ENCODE data around the gene TUBGCP2.
"Not testable (repeated sequence)": the region's sequence is repeated elsewhere in the genome, so short reads cannot be mapped to it uniquely, and the experiment has no call there.

Gene TUBGCP2

DNA sequence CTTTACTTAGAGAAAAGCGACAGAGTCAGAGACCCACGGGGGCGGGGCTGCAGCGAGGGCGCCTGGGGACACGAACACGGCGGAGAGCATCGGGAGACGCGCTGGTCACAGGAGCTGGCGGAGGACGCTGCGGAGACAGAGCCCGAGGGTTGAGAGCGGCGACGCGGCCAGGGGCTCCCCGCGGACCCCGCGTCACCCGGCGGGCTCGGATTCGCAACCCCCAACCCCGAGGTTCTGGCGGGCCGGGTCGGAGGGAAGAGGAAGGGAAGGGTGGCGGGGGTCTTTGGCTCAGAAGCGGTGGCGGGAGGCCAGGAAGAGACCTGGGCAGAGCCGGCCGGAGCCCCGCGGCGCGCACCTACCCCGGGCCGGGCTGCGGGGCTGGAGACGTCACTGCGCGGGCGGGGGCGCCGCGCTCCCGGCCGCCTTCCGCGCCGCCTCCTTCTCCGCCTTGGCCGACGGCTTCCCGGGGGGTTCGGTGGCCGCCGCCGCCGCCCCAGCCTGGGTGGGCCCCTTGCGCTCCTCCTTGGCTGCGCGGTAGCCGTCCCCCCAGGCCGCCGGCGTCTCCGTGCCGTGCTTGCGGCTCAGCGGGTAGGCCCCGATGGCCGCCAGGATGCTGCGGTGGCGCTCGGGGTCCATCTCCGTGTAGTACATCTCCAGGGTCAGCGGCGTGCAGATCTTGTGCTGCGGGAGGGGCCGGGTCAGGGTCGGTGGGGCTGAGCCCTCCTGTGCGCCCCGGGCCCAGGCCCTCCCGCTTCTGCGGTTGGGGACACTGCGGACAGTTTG, 17.0 kb upstream of the TUBGCP2 start:
- no peak for DNase-seq (ENCODE audit: low read depth in 2 of 2)

DNA sequence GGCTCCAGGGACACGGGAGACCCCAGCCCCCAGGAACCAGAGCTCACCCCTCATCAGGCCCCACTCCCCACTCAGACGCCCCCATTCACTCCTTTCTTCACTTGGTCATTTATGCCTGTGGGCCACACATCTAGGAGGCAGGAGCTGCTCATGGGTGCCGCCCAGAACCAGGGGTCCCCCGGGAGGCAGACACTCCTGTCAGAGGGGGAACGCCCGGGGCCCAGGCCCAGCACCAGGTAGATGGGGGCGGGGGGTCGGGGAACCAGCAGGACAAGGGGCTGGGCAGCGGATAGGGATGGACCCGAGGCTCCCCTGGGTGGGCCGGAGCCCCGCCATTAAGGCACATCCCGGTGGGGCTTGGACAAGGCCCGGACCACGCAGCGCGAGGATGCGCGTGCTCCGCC, 16.2 kb upstream of the TUBGCP2 start:
- DNase-seq (ENCODE audit: low read depth in 2 of 2), result no peak

GRCh38 chr10:133324198-133324792, 15.6 kb upstream of the TUBGCP2 start:
- peak in 1 of 2 donors; percentile 19 for DNase-seq (ENCODE audit: low read depth in 2 of 2)

DNA sequence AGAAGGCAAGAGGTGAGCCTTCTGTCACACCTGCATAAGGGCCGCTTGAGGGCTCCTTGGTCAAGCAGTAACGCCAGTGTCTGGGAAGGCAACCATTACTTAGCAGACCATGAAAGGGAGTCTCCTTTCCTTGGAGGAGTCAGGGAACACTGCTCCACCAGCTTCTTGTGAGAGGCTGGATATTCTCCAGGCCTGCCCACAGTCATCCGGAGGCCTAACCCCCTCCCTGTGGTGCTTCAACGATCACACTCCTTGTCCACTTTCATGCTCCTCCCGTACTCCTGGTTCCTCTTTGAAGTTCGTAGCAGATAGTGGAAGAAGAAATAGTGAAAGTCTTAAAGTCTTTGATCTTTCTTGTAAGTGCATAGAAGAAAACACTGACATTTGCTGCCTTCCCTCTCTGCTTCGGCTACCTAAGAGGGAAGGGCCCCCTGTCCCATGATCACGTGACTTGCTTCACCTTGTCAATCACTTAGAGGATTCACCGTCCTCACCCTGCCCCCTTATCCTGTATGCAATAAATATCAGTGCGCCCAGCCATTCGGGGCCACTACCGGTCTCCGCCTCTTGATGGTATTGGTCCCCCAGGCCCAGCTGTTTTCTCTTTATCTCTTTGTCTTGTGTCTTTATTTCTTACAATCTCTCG, 13.5 kb upstream of the TUBGCP2 start:
- not testable (repeated sequence) for DNase-seq (ENCODE audit: low read depth in 2 of 2)

DNA sequence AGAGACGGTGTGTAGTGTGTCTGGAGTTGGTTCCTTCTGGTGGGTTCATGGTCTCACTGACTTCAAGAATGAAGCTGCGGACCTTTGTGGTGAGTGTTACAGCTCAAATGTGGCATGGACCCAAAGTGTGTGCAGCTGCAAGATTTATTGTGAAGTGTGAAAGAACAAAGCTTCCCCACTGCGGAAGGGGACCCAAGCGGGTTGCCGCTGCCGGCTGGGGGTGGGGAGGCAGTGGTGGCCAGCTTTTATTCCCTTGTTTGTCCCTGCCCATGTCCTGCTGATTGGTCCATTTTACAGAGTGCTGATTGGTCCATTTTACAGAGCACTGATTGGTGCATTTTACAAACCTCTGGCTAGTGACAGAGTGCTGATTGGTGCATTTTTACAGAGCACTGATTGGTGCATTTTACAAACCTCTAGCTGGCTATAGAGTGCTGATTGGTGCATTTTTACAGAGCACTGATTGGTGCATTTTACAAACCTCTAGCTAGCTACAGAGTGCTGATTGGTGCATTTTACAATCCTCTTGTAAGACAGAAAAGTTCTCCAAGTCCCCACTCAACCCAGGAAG, 12.3 kb upstream of the TUBGCP2 start:
- DNase-seq (ENCODE audit: low read depth in 2 of 2), result not testable (repeated sequence)

DNA sequence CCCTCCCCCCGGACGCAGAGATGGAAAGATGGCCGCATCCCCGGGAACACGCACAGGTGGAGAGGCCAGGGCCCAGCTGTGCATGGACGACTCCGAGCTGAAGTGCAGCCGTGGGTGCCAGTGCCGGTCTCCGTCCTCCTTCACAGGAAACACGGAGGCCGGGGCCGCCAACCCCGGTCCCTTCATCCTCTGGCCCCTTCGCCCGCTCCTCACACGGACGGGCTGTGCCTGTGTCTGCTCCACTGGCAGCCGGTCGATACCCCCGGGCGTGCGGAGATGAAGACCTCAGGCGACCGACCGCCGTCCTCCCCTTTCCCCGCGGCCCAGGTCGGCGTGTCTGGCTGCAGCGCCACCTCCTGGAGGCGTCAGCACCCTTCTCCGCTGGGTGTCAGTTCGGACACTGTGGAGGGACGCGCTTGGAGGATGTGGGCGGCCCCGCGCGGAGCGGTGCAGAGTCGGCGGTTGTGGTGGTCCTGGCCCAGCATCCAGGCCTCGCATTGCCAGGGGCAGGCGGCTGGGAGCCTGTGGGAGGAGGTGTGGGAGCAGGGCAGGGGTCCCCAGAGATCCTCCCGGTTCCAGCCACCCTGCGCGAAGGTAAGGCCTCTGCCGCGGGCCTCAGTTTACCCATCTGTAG, 9.9 kb upstream of the TUBGCP2 start:
- peak; percentile 37 to 39 for DNase-seq (ENCODE audit: low read depth in 2 of 2)

GRCh38 chr10:133316732-133317131, 8.1 kb upstream of the TUBGCP2 start:
- DNase-seq (ENCODE audit: low read depth in 2 of 2), result no peak

DNA sequence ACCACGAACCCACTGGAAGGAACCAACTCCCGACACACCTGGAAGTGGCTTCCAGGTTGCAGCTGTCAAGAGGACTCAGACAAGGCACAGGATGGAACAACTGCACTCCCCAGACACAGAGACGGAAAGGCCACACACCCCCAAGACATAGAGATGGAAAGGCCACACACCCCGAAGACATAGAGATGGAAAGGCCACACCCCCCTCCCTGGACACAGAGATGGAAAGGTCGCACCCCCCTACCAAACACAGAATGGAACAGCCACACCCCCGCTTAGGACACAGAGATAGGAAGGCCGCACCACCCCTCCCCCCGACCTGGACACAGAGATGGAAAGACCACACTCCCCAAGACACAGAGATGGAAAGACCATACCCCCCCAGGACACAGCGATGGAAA, 7.6 kb upstream of the TUBGCP2 start:
- DNase-seq (ENCODE audit: low read depth in 2 of 2), result no peak

DNA sequence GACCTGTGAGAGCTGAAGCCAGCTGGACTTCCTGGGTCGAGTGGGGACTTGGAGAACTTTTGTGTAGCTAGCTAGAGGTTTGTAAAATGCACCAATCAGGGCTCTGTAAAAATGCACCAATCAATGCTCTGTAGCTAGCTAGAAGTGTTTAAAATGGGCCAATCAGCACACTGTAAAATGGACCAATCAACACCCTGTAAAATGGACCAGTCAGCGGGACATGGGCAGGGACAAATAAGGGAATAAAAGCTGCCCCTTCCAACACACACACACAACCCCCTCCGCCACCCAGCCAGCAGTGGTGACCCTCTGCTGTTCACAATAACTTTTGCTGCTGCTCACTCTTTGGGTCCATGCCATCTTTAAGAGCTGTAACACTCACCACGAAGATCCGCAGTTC, 7.2 kb upstream of the TUBGCP2 start:
- DNase-seq (ENCODE audit: low read depth in 2 of 2), result no peak

DNA sequence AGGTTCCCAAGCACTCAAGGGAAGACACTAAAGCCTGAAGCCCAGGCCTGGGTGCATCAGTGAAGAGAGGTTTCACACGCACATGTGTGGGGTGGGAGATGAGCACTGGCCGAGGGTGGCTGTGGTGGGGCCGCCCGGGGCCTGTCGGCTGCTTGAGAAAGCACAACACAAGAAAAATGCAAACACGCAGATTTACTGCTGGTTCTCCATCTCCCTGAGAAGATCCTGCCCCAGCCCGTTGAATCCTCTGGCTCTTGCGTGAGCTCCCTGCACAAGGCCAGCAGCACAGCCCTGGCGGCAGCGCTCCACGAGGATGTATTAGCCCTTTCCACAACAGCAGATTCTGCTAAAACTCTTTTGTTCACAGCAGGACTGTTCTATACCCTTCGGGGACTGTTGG, 6.2 kb upstream of the TUBGCP2 start:
- DNase-seq (ENCODE audit: low read depth in 2 of 2), result no peak

GRCh38 chr10:133313192-133313591, 4.5 kb upstream of the TUBGCP2 start:
- DNase-seq (ENCODE audit: low read depth in 2 of 2), result no peak

DNA sequence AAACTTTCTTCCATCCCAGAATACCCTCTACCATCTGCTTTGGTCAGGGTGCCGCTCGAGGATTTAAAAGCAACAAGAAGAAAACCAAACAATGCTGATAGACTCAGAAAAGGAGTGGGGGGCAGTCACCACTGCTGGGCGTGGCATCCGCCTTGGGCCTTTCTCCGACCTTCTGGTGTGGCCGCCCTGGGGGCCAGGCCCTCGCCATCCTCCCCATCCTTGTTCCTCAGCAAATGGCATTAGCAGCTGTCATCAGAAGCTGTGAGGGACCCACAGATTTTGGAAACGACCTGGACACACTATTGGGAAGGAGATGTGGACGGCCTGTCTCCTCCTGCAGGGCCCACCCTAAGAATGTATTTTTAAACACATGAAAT, 4.1 kb upstream of the TUBGCP2 start:
- no peak for DNase-seq (ENCODE audit: low read depth in 2 of 2)

DNA sequence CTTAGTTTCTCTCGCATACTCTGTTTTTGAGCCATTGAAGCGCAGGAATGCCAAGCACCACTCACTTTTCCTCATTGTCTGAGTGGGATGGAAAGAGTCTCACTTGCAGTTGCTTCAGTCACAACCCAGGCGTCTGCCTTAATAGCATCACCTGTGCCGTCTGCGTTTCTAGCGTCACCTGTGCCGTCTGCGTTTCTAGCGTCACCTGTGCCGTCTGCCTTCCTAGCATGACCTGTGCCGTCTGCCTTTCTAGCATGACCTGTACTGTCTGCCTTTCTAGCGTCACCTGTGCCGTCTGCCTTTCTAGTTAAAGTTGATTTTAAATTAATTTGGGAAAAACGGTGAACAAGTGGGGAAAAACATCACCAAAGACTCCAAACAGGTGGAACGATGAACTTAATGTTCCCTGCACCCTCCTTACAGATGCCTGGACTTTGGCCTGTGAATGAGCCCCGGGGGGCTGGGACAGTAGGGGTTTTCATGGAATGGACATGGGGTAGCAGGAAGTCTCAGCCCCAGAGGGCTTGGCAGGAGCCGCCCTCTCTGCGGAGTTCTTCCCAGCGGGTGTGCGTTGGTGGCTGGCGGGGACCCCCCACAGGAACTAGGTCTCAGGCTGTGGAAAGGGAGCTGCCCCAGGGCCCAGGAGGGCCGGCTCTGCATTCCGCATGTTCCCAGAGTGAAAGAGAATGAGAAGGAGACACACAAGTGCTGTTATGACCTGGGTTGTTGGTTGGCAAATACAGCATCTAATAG, 3.5 kb upstream of the TUBGCP2 start:
- no peak for DNase-seq (ENCODE audit: low read depth in 2 of 2)

DNA sequence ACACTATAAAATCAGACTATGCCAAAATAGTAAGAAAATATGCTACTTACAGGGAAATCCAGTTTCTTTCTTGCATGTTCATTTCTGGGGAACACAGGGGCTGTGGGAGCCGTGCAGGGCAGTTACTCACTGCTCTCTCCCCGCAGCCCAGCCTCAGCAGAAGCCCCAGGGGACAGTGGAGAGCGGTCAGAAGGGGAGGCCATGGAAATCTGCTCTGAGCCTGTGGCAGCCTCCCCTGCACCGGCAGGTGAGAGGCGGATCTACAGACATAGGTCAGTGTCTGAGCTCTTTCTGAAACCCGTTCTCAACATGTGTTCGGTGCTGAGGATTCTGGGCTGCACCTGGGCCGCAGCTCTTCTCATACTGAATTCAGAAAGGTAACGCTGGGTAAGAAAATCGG, 2.9 kb upstream of the TUBGCP2 start:
- no peak for DNase-seq (ENCODE audit: low read depth in 2 of 2)

- no peak for DNase-seq (ENCODE audit: low read depth in 2 of 2)
Observed at GRCh38 chr10:133310789-133311188, 2.1 kb upstream of the TUBGCP2 start.

GRCh38 chr10:133310399-133310755, 1.7 kb upstream of the TUBGCP2 start:
- DNase-seq (ENCODE audit: low read depth in 2 of 2), result no peak

DNA sequence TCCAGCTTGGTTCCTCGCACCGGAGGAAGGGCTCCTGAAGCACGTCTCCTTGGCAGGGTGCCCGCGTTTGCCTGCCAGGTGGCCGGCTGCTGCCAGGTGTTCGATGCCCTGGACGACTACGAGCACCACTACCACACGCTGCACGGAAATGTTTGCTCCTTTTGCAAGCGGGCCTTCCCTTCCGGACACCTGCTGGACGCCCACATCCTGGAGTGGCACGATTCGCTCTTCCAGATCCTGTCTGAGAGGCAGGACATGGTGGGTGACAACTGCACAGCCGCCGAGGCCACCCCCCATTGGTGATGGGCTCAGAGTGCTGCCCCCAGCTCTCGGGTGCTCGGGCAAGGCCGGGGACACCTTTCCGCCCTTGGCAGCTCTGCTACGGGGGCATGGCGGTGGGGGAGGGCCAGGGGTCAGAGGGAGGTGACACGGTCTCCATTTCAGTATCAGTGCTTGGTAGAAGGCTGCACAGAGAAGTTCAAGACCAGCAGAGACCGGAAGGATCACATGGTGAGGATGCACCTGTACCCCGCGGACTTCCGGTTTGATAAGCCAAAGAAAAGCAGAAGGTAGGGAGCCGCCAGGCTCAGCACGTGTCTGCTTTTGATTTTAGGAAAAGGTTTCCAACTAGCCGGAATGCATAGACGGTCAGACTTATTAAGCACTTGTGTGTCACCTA, 1.2 kb upstream of the TUBGCP2 start:
- DNase-seq (ENCODE audit: low read depth in 2 of 2), result no peak

DNA sequence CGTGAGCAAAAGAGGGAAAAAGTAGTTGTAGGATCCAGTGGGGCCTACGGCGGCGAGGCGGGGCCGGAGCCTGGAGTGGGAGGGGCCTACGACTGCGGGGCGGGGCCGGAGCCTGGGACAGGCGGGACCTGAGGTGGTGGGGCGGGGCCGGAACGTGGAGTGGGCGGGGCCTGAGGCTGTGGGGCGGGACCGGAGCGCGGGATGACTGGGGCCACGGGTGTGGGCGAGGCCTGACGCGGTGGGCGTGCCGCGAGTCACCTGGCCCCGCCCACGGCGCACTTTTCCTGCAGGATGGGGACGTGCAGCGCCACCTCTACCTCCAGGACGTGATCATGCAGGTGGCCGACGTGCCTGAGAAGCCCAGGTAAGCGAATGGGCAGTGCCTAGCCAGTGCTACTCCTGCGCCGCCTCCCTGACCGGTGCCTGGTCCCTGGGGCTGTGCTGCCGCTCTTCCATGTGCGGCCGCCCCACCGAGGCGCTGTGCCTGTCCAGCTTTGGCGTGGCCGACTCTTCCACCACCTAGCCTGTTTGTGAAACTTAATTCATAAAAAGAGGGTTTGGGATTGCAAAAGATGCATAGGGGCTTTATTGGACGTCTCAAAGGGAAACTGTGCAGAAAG, 538 bp upstream of the TUBGCP2 start:
- peak; percentile 89 for DNase-seq (ENCODE audit: low read depth in 2 of 2)

DNA sequence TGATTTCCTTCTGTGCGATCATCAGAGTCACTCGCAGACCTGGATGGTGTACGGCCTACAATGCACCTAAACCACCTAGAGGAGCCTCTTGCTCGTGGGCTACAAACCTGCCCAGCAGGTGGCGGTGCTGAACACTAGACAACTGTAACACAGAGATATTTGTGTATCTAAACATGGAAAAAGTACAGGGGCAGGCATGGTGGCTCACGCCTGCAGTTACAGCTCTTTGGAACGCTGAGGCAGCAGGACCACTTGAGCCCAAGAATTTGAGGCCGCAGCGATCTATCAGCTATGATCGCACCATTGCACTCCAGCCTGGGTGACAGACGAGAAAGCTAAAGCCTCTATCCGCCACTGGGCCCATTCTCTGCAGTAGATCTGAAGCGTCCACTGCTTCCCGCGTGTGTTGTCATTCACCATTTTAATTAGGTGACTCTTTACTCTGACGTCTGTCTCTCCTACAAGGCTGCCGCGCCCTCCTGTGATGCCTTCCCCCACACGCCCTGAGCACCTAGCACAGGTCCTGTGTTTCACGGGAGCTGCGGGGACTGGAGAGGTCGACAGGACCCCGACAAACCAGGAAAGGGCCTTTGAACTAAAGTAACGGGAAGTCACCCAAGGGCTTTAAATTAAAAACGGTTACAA, 774 bp downstream of the TUBGCP2 start:
- peak; percentile 53 to 78 for DNase-seq (ENCODE audit: low read depth in 2 of 2)

DNA sequence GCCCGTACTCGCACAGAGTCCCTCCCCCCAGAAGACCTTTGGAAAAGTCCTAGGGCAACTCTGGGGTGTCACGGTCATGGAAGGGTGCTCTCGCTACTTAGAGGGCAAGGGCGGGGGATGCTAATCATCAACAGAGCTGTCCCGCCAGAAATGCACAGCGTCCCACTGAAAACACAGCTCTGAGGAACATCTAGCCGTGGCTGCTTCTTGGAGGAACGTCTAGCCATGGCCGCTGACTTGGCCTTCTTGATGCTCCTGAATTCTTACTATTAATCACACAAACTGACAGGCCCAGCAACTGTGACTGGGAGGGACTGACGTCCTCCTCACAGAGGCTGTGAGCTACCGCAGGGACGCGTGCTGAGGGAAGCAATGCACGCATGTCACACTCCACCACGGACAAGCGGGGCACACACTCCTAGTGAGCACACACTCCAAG, 1.7 kb downstream of the TUBGCP2 start:
- DNase-seq (ENCODE audit: low read depth in 2 of 2), result no peak
